WTC11 (cell line): ENCODE results near the gene MRPL24. TPM values are rescaled to one million over a fixed set of nuclear protein-coding genes. Genes with fewer than 3 reads are reported as not detected.
A peak's percentile ranks its signal among the peaks of the same experiment; 100 is the strongest.
"Not testable (repeated sequence)": the region's sequence is repeated elsewhere in the genome, so short reads cannot be mapped to it uniquely, and the experiment has no call there.

ENCODE experiments used
- ATAC-seq: fragments of 200-7000 bp; cut with Tn5 transposase; 2 replicates; pipeline ENCODE4 v1.10.0; 2021; ENCODE audit warnings: mild to moderate bottlenecking, moderate library complexity
- CTCF ChIA-PET: fragments of 300-600 bp; sonication (Branson Sonifier 250); formaldehyde crosslinking; loops from one replicate; lab custom pipeline; 2021; ENCODE audit warnings: antibody characterized with exemption; lab: Charles Lee
- POLR2A ChIA-PET: fragments of 350-600 bp; sonication (Branson Sonifier 250); formaldehyde crosslinking; loops from one replicate; lab custom pipeline; 2021; ENCODE audit warnings: antibody characterized with exemption; lab: Charles Lee
- DNase-seq: peaks from one replicate; pipeline ENCODE4 v3.0.0; 2021; ENCODE audit warnings: low spot score
- H3K27ac Mint-ChIP-seq: 2 replicates; pipeline ENCODE4 v1.8.0; 2021; ENCODE audit warnings: mixed read lengths
- H3K27me3 Mint-ChIP-seq: 2 replicates; pipeline ENCODE4 v1.8.0; 2021; ENCODE audit warnings: low read depth, mild to moderate bottlenecking, moderate library complexity, mixed read lengths
- H3K36me3 Mint-ChIP-seq: 2 replicates; pipeline ENCODE4 v1.8.0; 2021; ENCODE audit warnings: mixed read lengths
- H3K4me1 Mint-ChIP-seq: 2 replicates; pipeline ENCODE4 v1.8.0; 2022; ENCODE audit warnings: mixed read lengths
- H3K4me3 Mint-ChIP-seq: 2 replicates; pipeline ENCODE4 v1.8.0; 2021; ENCODE audit warnings: mild to moderate bottlenecking, moderate library complexity, mixed read lengths
- H3K9me3 Mint-ChIP-seq: 2 replicates; pipeline ENCODE4 v1.8.0; 2021; ENCODE audit warnings: mixed read lengths
- FOXP1 ChIP-seq: sonication (generic); formaldehyde crosslinking; IDR thresholded peaks from 2 replicates; pipeline ENCODE4 v1.8.0; 2022; ENCODE audit warnings: missing genetic modification reagents, mild to moderate bottlenecking, moderate library complexity, borderline replicate concordance
- GTF2I ChIP-seq: fragments of 250-450 bp; sonication (Bioruptor Pico); conservative IDR thresholded peaks from 2 replicates; pipeline ENCODE4 v1.4.0; 2021; ENCODE audit warnings: mild to moderate bottlenecking
- HMGA2 ChIP-seq: fragments of 250-450 bp; sonication (Bioruptor Pico); IDR thresholded peaks from 2 replicates; pipeline ENCODE4 v1.4.0; 2021; ENCODE audit warnings: mild to moderate bottlenecking, moderate library complexity
- NFE2L1 ChIP-seq: sonication (generic); formaldehyde crosslinking; IDR thresholded peaks from 2 replicates; pipeline ENCODE4 v1.8.1; 2023; ENCODE audit warnings: missing genetic modification reagents
- RELA ChIP-seq: sonication (generic); formaldehyde crosslinking; IDR thresholded peaks from 2 replicates; pipeline ENCODE4 v1.8.1; 2022; ENCODE audit warnings: missing genetic modification reagents, mild to moderate bottlenecking, borderline replicate concordance
- TCF7 ChIP-seq: sonication (generic); formaldehyde crosslinking; IDR thresholded peaks from 2 replicates; pipeline ENCODE4 v1.8.0; 2022; ENCODE audit warnings: mild to moderate bottlenecking, low read depth, missing genetic modification reagents, moderate library complexity
- ZBTB21 ChIP-seq: sonication (generic); formaldehyde crosslinking; IDR thresholded peaks from 2 replicates; pipeline ENCODE4 v1.8.1; 2023; ENCODE audit warnings: mild to moderate bottlenecking, missing genetic modification reagents, borderline replicate concordance
- total RNA-seq: library from RNA; stranded (reverse); gene quantifications from 3 replicates; pipeline ENCODE4 v1.2.3, GENCODE V29; 2021
- TF ChIP-seq, protein P1 (sequence below): sonication (generic); formaldehyde crosslinking; IDR thresholded peaks from 2 replicates; pipeline ENCODE4 v1.8.0; 2022; ENCODE audit warnings: mild to moderate bottlenecking, missing genetic modification reagents
- TF ChIP-seq, protein P2 (sequence below): sonication (generic); formaldehyde crosslinking; IDR thresholded peaks from 2 replicates; pipeline ENCODE4 v1.8.1; 2022; ENCODE audit warnings: mild to moderate bottlenecking, moderate library complexity, missing genetic modification reagents
- TF ChIP-seq, protein P3 (sequence below): sonication (generic); formaldehyde crosslinking; conservative IDR thresholded peaks from 2 replicates; pipeline ENCODE4 v1.8.1; 2023; ENCODE audit warnings: mild to moderate bottlenecking, low read depth, missing genetic modification reagents, moderate library complexity
- TF ChIP-seq, protein P4 (sequence below): sonication (generic); formaldehyde crosslinking; IDR thresholded peaks from 2 replicates; pipeline ENCODE4 v1.8.0; 2023; ENCODE audit warnings: missing genetic modification reagents

The MRPL24 gene
- total RNA-seq, 1 experiment from 2014 or later = 35.2 TPM

DNA sequence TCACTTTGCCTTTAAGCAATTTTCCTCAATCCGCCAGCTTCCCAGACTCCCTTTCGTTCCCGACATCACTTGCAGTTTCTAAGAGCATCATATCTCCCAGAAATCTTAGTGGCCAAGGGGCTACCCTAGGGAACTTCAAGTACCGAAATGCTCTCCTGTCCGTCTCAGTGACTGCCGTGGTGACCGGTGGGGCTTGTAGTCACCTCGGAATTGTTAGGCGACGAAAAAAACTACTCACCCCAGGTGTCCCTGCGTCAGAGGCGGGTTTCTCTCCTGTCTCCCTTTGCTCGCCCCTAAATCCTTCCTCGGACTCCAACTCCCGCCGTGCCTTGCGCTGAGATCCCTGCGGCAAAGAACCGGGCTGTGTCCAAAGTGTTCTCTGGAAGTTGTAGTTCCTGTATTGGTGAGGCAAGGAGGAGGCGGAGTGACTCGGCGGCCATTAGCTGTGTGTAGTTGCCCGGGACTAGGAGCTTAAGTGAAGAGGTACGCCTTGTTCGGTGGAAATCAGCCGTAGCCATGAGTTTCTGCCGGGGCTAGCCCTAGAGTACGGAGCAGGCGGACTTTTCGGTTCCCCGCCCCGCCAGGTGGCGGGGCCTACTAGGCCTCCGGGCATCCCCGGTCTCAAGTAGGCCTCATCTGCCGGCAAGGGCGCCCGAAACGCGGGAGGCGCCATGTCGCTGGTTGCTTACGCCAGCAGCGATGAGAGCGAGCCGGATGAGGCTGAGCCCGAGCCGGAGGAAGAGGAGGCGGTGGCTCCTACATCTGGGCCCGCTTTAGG is 26.4 kb upstream of the MRPL24 start, which contains the start of gene PRCC (continued):
- TF ChIP-seq FOXP1 (peak; percentile 81; the same call in 1 of the 2 replicates), ZBTB21 (CRISPR knock-in tag) (no peak)
- TF ChIP-seq, protein P1, sequence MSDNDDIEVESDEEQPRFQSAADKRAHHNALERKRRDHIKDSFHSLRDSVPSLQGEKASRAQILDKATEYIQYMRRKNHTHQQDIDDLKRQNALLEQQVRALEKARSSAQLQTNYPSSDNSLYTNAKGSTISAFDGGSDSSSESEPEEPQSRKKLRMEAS (CRISPR knock-in tag) = peak; percentile 42
- TF ChIP-seq, all 79 proteins: peak for 14

DNA sequence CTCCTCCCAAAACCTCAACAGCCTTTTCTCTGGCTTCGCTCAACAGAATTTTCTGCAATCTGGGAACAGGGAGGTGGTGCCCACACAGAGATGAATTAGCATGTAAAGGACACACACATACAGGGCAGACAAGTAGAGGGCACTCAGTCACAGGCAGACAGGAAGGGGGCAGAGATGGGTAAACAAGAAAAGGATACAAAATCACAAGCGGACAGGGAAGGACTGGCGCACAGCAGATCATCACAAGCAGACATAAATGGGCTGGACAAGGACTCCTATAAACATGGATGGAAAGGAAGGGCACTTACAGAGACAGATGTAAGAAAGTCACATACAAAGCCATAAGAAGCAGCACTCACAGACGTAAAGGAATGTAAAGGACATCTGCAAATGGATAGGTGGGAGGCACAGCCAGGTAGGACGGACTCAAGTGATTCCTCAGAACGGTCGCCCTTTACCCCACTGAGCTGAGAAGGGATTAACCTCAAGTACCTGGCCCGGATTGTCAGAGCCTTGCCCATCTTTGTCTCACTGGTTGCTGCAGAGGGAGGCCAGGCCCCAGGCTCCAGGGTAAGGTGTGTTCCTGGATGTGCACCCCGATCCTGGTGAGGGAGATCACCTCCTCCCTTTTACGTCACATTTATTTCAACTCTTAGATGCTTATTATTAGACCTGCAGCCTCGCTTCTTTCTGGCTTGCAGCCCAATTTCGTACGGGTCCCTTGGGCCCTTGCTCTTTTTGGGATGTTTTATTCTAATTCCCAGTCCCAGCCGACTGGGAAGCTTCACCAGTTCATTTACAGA is 25.6 kb upstream of the MRPL24 start:
- no peaks in the 10 kb centered on the region for H3K27me3 Mint-ChIP-seq
- H3K9me3 Mint-ChIP-seq = no peaks in the 10 kb centered on the region
- H3K4me3 Mint-ChIP-seq = no peak overlapping the region
- H3K4me1 Mint-ChIP-seq = peaks cover 34% of the 10 kb centered on the region
- H3K36me3 Mint-ChIP-seq = peaks cover 9% of the 10 kb centered on the region
- DNase-seq (no peak), ATAC-seq (peak; percentile 1; the same call in 1 of the 2 replicates)
- ChIA-PET POLR2A (interaction anchor here (0.6 to 3.4 kb wide), 7 partner anchors 11 to 76 kb away, joined by 3 to 24 read pairs (median 8); partner anchors contain the start of genes HDGF, ISG20L2, METTL25B and MRPL24), CTCF (interaction anchor here (0.5 to 2.9 kb wide), 17 partner anchors 14 to 308 kb away, joined by 3 to 39 read pairs (median 4); partner anchors contain the start of genes ISG20L2, LRRC71, METTL25B and MRPL24)
- H3K27ac Mint-ChIP-seq = no peak overlapping the region; the same call in 1 of the 2 replicates
- TF ChIP-seq, protein P2, sequence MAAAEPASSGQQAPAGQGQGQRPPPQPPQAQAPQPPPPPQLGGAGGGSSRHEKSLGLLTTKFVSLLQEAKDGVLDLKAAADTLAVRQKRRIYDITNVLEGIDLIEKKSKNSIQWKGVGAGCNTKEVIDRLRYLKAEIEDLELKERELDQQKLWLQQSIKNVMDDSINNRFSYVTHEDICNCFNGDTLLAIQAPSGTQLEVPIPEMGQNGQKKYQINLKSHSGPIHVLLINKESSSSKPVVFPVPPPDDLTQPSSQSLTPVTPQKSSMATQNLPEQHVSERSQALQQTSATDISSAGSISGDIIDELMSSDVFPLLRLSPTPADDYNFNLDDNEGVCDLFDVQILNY (CRISPR knock-in tag) = 0 out of 2 replicates have a peak, but pooled peaks have one; percentile 16
- TF ChIP-seq HMGA2 = no peak

DNA sequence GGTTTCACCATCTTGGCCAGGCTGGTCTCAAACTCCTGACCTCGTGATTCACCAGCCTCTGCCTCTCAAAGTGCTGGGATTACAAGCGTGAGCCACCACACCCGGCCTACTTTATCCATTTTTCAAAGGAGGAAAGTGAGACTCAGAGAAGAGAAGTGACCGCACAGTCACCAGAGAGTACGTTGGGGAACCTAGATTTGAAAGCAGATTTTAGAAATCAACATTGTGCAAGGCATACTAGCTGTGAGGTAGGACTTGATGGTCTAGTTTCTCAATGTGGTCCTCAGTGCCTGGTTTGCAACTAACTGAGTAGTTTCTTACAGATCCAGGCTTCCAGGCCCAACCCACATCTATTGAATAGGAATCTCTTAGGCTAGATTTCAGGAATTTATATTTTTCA is 24.8 kb upstream of the MRPL24 start:
- H3K36me3 Mint-ChIP-seq = peaks cover 1% of the 10 kb centered on the region
- H3K27ac Mint-ChIP-seq = no peak overlapping the region
- ATAC-seq (no peak), DNase-seq (no peak)
- no peak overlapping the region for H3K4me3 Mint-ChIP-seq
- CTCF ChIA-PET = interaction anchor here (0.7 to 2.9 kb wide), 5 partner anchors 25 to 76 kb away, joined by 3 to 39 read pairs (median 5); partner anchors contain the start of genes ISG20L2, METTL25B and MRPL24
- no peaks in the 10 kb centered on the region for H3K9me3 Mint-ChIP-seq
- TF ChIP-seq GTF2I (CRISPR knock-in tag) = no peak
- TF ChIP-seq RELA (CRISPR knock-in tag) = no peak
- TF ChIP-seq NFE2L1 = no peak
- no peak for TF ChIP-seq TCF7 (CRISPR knock-in tag)
- TF ChIP-seq, protein P3, sequence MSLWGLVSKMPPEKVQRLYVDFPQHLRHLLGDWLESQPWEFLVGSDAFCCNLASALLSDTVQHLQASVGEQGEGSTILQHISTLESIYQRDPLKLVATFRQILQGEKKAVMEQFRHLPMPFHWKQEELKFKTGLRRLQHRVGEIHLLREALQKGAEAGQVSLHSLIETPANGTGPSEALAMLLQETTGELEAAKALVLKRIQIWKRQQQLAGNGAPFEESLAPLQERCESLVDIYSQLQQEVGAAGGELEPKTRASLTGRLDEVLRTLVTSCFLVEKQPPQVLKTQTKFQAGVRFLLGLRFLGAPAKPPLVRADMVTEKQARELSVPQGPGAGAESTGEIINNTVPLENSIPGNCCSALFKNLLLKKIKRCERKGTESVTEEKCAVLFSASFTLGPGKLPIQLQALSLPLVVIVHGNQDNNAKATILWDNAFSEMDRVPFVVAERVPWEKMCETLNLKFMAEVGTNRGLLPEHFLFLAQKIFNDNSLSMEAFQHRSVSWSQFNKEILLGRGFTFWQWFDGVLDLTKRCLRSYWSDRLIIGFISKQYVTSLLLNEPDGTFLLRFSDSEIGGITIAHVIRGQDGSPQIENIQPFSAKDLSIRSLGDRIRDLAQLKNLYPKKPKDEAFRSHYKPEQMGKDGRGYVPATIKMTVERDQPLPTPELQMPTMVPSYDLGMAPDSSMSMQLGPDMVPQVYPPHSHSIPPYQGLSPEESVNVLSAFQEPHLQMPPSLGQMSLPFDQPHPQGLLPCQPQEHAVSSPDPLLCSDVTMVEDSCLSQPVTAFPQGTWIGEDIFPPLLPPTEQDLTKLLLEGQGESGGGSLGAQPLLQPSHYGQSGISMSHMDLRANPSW = no peak
- TF ChIP-seq, protein P4, sequence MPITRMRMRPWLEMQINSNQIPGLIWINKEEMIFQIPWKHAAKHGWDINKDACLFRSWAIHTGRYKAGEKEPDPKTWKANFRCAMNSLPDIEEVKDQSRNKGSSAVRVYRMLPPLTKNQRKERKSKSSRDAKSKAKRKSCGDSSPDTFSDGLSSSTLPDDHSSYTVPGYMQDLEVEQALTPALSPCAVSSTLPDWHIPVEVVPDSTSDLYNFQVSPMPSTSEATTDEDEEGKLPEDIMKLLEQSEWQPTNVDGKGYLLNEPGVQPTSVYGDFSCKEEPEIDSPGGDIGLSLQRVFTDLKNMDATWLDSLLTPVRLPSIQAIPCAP = no peak
- POLR2A ChIA-PET = interaction anchor here (3.4 kb wide), 1 partner anchor 14 kb away, joined by 24 read pairs; the partner anchor contains the start of gene HDGF
- H3K4me1 Mint-ChIP-seq = peaks cover 26% of the 10 kb centered on the region
- H3K27me3 Mint-ChIP-seq = no peaks in the 10 kb centered on the region

DNA sequence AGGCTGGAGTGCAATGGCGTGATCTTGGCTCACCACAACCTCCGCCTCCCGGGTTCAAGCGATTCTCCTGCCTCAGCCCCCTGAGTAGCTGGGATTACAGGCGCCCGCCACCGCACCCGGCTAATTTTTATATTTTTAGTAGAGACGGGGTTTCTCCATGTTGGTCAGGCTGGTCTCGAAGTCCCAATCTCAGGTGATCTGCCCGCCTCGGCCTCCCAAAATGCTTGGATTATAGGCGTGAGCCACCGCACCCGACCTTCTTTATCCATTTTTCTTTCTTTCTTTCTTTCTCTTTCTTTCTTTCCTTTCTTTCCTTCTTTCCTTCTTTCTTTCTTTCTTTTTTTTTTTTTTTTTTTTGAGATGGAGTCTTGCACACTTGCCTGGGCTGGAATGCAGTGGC is 24.2 kb upstream of the MRPL24 start:
- ATAC-seq, H3K36me3 Mint-ChIP-seq, H3K4me3 Mint-ChIP-seq, H3K27ac Mint-ChIP-seq, H3K27me3 Mint-ChIP-seq, H3K9me3 Mint-ChIP-seq, DNase-seq: not testable (repeated sequence)
- POLR2A ChIA-PET = interaction anchor here (3.4 kb wide), 1 partner anchor 13 kb away, joined by 24 read pairs; the partner anchor contains the start of gene HDGF
- H3K4me1 Mint-ChIP-seq = peaks cover 27% of the 10 kb centered on the region
- CTCF ChIA-PET = interaction anchor here (0.7 to 2.9 kb wide), 5 partner anchors 24 to 111 kb away, joined by 3 to 39 read pairs (median 4); partner anchors contain the start of genes ISG20L2, METTL25B and MRPL24
